ENCODE data around the gene SLC6A6.
A peak's percentile ranks its signal among the peaks of the same experiment; 100 is the strongest.

SLC6A6 gene

GRCh38 chr3:14450506-14450905 is 48.1 kb downstream of the SLC6A6 start:
- H3K4me3 ChIP-seq (ENCODE audit: low read depth, low read length): no peak overlapping the region
- no peak for DNase-seq (ENCODE audit: low read depth)
- in situ Hi-C loops (cut with HindIII; ENCODE audit: low sequenced_read_pairs): loop anchor here (5.0 to 25.0 kb wide), 2 partner anchors 48 to 163 kb away; partner anchors contain the start of gene SLC6A6
- TF ChIP-seq CTCF (IDR thresholded peaks at IDR 0.05; ENCODE audit: low read depth, low read length, missing control alignments): no peak

DNA sequence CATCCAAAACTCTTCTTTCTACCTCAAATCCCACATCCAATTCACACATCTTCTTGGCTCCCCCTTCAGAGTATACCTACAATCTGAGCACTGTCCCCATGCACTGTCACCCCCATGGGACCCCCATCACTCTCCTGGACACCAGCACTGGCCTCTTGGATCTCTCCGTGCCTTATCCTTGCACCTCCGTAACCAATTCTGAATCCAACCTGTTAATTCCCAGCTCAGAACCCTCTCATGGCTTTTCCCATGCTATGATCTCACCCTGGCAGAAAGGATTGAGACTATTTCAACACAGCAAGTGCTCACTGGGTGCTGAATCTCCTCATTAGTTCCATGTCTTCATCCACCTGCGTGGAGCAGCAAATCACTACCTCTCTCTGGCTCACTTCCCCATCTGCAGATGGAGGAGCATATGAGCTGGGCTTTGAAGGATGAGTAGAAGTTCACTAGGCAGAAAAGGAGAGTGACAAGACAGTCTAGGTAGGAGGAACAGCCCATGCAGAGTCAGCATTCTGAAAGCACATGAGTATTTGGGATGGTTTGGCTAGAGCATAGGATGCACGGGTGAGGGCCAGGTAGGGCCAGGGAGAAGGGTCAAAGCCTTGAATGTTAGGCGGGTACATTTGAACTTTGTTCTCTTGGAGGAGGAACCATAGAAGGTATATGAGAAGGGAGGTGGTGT is 48.7 kb downstream of the SLC6A6 start:
- no peak overlapping the region for H3K4me3 ChIP-seq (ENCODE audit: low read depth, low read length)
- in situ Hi-C loops (cut with HindIII; ENCODE audit: low sequenced_read_pairs): loop anchor here (5.0 to 25.0 kb wide), 2 partner anchors 49 to 164 kb away; partner anchors contain the start of gene SLC6A6
- TF ChIP-seq CTCF (IDR thresholded peaks at IDR 0.05; ENCODE audit: low read depth, low read length, missing control alignments): no peak
- no peak for DNase-seq (ENCODE audit: low read depth)

DNA sequence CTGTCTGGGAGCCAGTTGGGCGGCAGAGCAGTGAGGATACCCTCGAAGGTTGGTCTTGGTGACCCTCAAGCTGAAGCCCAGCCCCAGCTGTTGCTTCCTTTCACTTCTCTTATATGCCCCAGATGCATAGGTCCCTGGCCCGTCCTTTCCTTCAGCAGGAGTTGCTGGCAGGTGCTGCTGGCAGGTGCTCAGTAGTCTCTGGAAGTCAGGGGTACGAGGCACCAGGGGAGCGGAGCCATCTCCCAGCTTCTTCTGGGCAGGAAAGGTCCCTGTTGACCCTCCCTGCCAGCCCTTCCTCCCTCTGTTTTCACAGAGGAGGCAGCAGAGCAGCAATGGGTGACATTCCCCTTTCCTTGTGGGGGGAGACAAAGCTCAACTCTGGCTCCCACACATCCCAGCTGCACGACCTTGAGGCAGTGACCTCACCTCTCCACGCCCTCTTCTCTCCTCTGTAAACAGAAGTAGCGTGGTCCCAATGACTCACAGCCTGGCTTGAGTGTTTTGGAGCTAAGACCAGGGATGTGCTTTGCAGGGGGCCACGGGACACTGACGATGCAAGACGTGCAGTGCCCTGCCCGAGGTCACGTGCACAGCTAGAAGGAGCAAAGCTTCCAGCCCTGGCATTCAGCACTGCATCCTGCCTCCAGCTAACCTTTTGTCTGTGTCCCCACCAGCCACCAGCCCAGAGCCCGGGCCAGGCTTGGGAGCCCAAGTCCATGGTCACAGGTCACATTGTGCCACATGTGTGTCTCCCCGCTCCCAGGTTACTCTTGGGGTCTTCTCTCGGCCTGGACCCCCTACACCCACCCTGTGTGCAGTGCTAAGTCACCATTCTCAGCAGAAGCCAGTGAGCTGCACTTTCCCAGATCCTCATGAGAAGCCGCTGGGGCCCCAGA is 49.7 kb downstream of the SLC6A6 start:
- in situ Hi-C loops (cut with HindIII; ENCODE audit: low sequenced_read_pairs): loop anchor here (5.0 to 25.0 kb wide), 2 partner anchors 50 to 165 kb away; partner anchors contain the start of gene SLC6A6
- TF ChIP-seq CTCF (IDR thresholded peaks at IDR 0.05; ENCODE audit: low read depth, low read length, missing control alignments): no peak
- H3K4me3 ChIP-seq (ENCODE audit: low read depth, low read length): no peak overlapping the region
- DNase-seq (ENCODE audit: low read depth): peak; percentile 53

DNA sequence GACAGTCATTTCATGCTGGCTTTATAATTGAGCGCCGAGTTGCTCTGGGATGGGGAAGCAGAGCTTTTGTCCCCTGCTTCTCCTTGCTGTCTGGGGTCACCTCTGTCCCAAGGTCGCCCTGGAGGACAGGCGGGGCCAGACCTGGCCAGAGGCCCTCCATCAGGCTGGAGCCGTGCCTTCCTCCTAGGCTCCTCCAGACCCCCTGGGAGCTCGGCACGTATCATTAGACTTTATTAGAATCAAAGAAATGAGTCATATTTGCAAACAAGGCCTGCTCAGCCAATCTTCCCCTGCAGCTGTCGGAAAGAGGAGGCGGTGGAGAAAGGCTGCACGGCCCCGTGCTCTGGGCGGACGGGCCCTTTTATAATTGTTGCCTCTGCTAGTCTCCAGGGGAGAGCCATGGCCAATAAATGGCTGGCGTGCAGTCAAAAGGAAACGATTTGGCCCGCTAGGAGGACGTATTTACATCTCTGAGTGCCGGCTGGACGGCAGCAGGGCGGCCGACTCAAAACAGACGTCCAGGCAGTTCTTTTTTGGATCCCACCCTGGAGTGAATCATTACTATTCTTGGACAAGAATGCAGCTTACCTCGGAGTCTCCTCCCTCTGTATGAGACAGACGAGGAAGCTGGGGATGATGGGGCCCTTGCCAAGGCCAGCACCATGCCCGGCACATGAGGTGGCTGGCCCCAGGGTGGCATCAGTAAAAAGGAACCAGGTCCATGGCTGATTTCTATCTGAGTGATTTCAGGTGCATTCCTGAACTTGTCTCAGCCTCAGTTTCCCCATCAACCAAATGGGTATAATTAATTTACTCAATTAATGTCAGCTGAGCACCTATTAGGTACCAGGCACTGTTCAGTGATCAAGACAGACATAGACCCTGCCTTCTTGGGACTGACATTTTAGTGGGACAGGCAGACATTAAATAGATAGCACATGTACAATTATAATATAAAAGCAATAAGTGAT is 50.6 kb downstream of the SLC6A6 start:
- DNase-seq (ENCODE audit: low read depth): peak; percentile 99
- H3K4me3 ChIP-seq (ENCODE audit: low read depth, low read length): no peak overlapping the region
- peak; percentile 11 for TF ChIP-seq CTCF (IDR thresholded peaks at IDR 0.05; ENCODE audit: low read depth, low read length, missing control alignments)
- in situ Hi-C loops (cut with HindIII; ENCODE audit: low sequenced_read_pairs): loop anchor here (5.0 to 25.0 kb wide), 2 partner anchors 51 to 166 kb away; partner anchors contain the start of gene SLC6A6

DNA sequence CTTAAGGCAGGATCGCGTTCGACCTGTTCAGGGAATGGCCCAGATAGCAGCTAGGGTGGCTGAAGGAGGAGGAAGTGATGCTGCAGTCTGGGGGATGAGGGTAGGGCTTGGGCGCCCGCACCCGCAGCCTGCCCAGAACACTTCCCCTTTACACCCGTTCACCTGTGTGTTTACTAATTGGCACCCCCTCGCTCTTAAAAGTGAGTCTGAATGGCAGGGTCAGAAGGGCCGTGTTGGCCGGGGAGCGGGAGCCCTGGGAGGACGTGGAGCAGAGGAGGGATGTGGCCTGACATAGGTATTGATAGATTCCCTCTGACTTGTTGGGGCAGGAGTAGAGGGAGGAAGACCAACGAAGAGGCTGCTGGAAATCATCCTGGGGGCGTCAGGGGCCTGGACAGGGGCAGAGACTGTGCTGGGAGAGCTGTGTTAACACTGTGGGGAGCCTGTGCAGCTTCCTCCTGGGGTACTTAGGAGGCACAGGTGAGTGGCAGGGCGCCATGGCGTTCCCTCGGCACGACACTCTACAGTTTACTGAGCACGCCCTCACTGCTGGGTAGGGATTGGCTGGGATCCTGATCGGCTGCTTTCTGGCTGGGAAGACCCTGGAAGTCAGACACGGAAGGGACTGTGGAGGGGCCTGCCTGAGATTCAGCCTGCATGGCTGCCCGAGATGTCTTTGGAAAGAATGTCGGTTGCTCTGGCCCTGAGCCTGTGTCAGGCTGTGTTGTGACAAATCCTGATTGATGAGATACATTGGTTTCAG is 51.7 kb downstream of the SLC6A6 start:
- no peak overlapping the region for H3K4me3 ChIP-seq (ENCODE audit: low read depth, low read length)
- in situ Hi-C loops (cut with HindIII; ENCODE audit: low sequenced_read_pairs): loop anchor here (5.0 to 25.0 kb wide), 2 partner anchors 52 to 167 kb away; partner anchors contain the start of gene SLC6A6
- peak; percentile 27 for DNase-seq (ENCODE audit: low read depth)
- TF ChIP-seq CTCF (IDR thresholded peaks at IDR 0.05; ENCODE audit: low read depth, low read length, missing control alignments): no peak

All from astrocyte of the cerebellum (primary cell).